HG03045 (cell line): ENCODE measurements around the gene NUPR2.
"Not testable (repeated sequence)": the region's sequence is repeated elsewhere in the genome, so short reads cannot be mapped to it uniquely, and the experiment has no call there.

Experiments used
- ATAC-seq: cut with Tn5 transposase; IDR thresholded peaks from one replicate; pipeline ENCODE4 v1.9.1; 2021; ENCODE audit warnings: mild to moderate bottlenecking, moderate library complexity; ENCODE audit not compliant: unreplicated experiment

Gene NUPR2

DNA sequence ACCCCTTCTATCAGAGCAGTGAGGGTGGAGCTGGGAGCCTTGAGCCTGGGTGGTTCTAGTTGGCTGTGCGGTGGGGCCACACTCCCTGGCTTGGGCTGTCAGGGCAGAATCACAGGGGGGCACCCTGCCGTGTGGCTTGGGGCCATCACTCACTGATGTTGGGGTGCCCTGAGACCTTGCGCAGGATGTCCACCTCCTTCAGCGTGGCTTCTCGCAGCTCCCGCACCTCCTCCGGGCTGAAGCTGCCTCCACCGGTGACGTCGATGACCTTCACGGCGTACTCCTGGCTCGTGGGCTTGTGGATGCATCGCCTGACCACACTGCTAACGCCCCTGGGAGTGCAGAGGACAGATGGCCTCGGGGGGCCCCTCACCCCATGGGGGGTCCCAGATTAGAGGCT, 28.8 kb downstream of the NUPR2 start:
- ATAC-seq, result no peak

- ATAC-seq, result no peak
These were observed 29.5 kb downstream of the NUPR2 start for GRCh38 chr7:56086761-56087160.

GRCh38 chr7:56083150-56083785, 32.9 kb downstream of the NUPR2 start:
- no peak for ATAC-seq

DNA sequence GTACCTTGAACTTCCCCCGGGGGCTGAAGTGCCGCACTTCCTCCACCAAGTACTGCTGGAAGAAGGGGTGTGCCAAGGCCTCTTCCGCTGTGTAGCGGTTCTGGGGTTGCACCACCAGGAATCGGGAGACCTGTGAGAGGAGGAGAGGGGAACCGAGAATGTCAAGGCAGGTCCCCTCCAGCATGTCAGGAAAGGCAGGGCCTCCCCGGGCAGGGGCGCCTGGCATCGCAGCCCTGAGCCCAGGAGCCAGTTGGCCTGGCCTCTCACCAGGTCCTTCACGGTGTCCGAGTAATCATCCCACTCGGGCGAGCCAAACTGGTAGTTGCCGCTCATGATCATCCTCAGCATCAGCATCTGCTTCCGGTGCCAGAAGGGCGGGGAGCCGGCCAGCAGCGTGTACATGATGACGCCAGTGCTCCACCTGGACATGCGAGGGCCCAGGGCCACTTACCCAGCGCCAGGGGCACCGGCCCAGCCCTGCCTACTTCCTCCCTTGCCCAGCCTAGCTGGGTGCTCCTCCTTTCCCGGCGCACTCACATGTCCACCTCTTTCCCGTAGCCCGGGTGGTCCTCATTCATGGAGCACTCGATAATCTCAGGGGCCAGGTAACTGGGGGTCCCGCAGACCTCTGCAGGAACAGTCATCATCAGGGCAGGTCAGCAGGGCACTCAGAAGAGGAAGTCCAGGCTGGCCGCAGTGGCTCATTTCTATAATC, 34.4 kb downstream of the NUPR2 start:
- ATAC-seq, result no peak

GRCh38 chr7:56080726-56081435, 35.3 kb downstream of the NUPR2 start:
- ATAC-seq, result not testable (repeated sequence)

- ATAC-seq, result no peak
These were observed 36.6 kb downstream of the NUPR2 start for GRCh38 chr7:56079450-56080185.

DNA sequence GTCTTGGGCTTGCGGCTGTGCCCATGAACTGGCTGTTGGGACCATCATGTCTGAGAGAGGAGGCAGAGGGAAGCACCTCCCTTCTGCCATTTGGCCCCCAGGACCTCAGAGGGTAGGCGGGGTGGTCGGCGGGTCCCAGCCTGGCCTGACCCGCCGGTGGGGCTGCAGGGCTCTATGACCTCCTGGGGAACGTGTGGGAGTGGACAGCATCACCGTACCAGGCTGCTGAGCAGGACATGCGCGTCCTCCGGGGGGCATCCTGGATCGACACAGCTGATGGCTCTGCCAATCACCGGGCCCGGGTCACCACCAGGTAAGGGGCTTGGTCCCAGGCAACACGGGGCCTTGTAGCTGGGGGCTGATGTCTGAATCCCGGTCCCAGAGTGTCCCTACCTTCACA, 38.0 kb downstream of the NUPR2 start:
- no peak for ATAC-seq

DNA sequence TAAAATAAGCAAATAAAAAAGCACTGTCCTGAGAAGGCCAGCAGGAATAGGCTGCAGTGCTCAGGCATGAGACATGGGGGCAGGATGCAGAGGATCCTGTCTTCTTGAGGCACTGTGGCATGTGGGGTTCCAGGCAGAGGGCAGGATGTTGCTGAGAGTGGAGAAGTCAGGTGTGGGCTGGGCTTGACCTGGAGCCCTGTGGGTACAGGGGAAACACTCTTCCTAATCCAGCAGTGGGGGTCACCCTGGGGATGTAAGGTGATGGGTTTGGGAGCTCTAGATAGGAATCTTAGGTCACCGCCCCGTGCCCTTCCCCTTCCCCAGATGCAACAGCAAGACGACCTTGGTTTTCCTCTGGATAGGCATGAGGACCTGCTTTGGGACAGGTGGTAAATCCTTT, 38.5 kb downstream of the NUPR2 start:
- ATAC-seq, result no peak

DNA sequence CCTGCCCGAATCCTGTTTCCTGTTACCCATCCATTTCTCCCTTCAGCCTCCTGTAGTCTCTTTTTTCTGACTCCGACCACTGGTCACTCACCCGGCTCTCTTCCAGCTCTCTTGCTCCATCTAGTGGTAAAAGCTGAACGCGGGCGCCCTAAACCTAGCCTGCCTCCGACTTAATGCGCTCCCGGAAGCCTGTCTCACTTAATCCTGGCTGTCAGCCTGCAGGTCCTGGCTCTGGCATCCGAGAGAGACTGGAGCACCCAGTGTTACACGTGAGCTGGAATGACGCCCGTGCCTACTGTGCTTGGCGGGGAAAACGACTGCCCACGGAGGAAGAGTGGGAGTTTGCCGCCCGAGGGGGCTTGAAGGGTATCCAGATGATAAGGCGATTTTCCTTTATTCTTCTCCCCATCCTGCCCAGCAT, 41.8 kb downstream of the NUPR2 start:
- ATAC-seq, result peak; percentile 78

GRCh38 chr7:56066376-56066775, 49.8 kb downstream of the NUPR2 start:
- not testable (repeated sequence) for ATAC-seq
